H1 (cell line): ENCODE results near the gene CPLANE2. TPM values are rescaled to one million over a fixed set of nuclear protein-coding genes. Genes with fewer than 3 reads are reported as not detected.

Experiments used
- BCL11A ChIP-seq, 2 experiments: IDR thresholded peaks; one replicate each; pipeline ENCODE4 v1.6.1; 2011; ENCODE audit warnings: low read depth in 2 of 2, low read length in 2 of 2, mild to moderate bottlenecking in 2 of 2
- BRCA1 ChIP-seq: IDR thresholded peaks from 2 replicates; pipeline ENCODE4 v1.6.1; 2012; ENCODE audit warnings: low read depth, low read length, improper control_type of control experiment
- CREB1 ChIP-seq: IDR thresholded peaks from 2 replicates; pipeline ENCODE4 v1.6.1; 2012; ENCODE audit warnings: inconsistent platforms
- EZH2 ChIP-seq: fragments of 200-600 bp; sonication (generic); IDR thresholded peaks from 2 replicates; pipeline ENCODE4 v1.7.1; 2012; ENCODE audit warnings: low read depth, mild to moderate bottlenecking, moderate library complexity, low read length, inconsistent platforms; ENCODE audit not compliant: severe bottlenecking
- GTF2F1 ChIP-seq: IDR thresholded peaks from 2 replicates; pipeline ENCODE4 v1.6.1; 2012; ENCODE audit warnings: low read depth, low read length, improper control_type of control experiment, borderline replicate concordance
- HDAC6 ChIP-seq: IDR thresholded peaks from one replicate; pipeline ENCODE4 v1.7.1; 2012; ENCODE audit warnings: low read depth, mild to moderate bottlenecking, inconsistent platforms, low read length, moderate library complexity
- JUND ChIP-seq: IDR thresholded peaks from 2 replicates; pipeline ENCODE4 v1.6.1; 2011; ENCODE audit warnings: mild to moderate bottlenecking, improper control_type of control experiment, low read length
- MAFK ChIP-seq: IDR thresholded peaks from 2 replicates; pipeline ENCODE4 v1.6.1; 2012; ENCODE audit warnings: low read depth, mild to moderate bottlenecking, improper control_type of control experiment, low read length
- NRF1 ChIP-seq: IDR thresholded peaks from 2 replicates; pipeline ENCODE4 v1.6.1; 2011; ENCODE audit warnings: mild to moderate bottlenecking, low read depth, low read length, improper control_type of control experiment
- PHF8 ChIP-seq: fragments of 200-600 bp; sonication (generic); conservative IDR thresholded peaks from 2 replicates; pipeline ENCODE4 v1.7.1; 2012; ENCODE audit warnings: low read depth, mild to moderate bottlenecking, inconsistent platforms, low read length, moderate library complexity
- POLR2A ChIP-seq, 2 experiments: IDR thresholded peaks; 1 replicate in 1 of 2; 2 replicates in 1 of 2; pipeline ENCODE4 v1.6.1; 2011; ENCODE audit warnings: low read depth in 2 of 2, low read length in 2 of 2, mild to moderate bottlenecking in 2 of 2; ENCODE audit errors: control extremely low read depth in 1 of 2
- POLR2AphosphoS5 ChIP-seq: IDR thresholded peaks from 2 replicates; pipeline ENCODE4 v1.6.1; 2011; ENCODE audit warnings: low read depth, low read length
- POU5F1 ChIP-seq: IDR thresholded peaks from 2 replicates; pipeline ENCODE4 v1.6.1; 2011; ENCODE audit warnings: low read depth, mild to moderate bottlenecking, low read length, moderate library complexity
- RAD21 ChIP-seq, 2 experiments: IDR thresholded peaks in 1 of 2; conservative IDR thresholded peaks in 1 of 2; 2 replicates each; pipeline ENCODE4 v1.6.1; 2011; ENCODE audit warnings: low read depth in 2 of 2, low read length in 2 of 2, improper control_type of control experiment in 1 of 2, inconsistent platforms in 1 of 2, mild to moderate bottlenecking in 1 of 2, moderate library complexity in 1 of 2
- RFX5 ChIP-seq: IDR thresholded peaks from 2 replicates; pipeline ENCODE4 v1.6.1; 2011; ENCODE audit warnings: low read depth, low read length, improper control_type of control experiment, borderline replicate concordance
- SAP30 ChIP-seq: fragments of 300-600 bp; sonication (generic); IDR thresholded peaks from 2 replicates; pipeline ENCODE4 v1.7.1; 2012; ENCODE audit warnings: low read length, moderate library complexity, mild to moderate bottlenecking, inconsistent platforms; ENCODE audit not compliant: insufficient read depth, insufficient replicate concordance
- SRF ChIP-seq: IDR thresholded peaks from 2 replicates; pipeline ENCODE4 v1.6.1; 2011; ENCODE audit warnings: mild to moderate bottlenecking, low read depth, low read length, moderate library complexity
- SUZ12 ChIP-seq: fragments of 200-600 bp; sonication (generic); IDR thresholded peaks from 2 replicates; pipeline ENCODE4 v1.6.1; 2012; ENCODE audit warnings: mild to moderate bottlenecking, inconsistent platforms, low read length, moderate library complexity, mixed read lengths
- TBP ChIP-seq: IDR thresholded peaks from 2 replicates; pipeline ENCODE4 v1.6.1; 2011; ENCODE audit warnings: low read depth, low read length, improper control_type of control experiment
- USF2 ChIP-seq: IDR thresholded peaks from 2 replicates; pipeline ENCODE4 v1.6.1; 2011; ENCODE audit warnings: low read length, improper control_type of control experiment
- YY1 ChIP-seq: IDR thresholded peaks from 2 replicates; pipeline ENCODE4 v1.6.1; 2011; ENCODE audit warnings: low read depth, mild to moderate bottlenecking, low read length
- polyA plus RNA-seq, 7 experiments: library from polyadenylated mRNA; depleted of rRNA in 3 of 7; stranded (reverse) in 5 of 7; unstranded in 2 of 7; fragments of >200 nt in 5 of 7; fragments of 200-250 nt in 2 of 7; gene quantifications; 1 replicate in 5 of 7; 2 replicates in 1 of 7; 4 replicates in 1 of 7; pipeline versions ENCODE4 v1.2.1 to v1.2.3, GENCODE V29; 2011 to 2013; ENCODE audit warnings: missing spikeins in 2 of 7, mixed read lengths in 2 of 7
- total RNA-seq: library from RNA; stranded (reverse); fragmentation: NEBNext Ultra II Directional; extraction: Animal tissue kit (Norgen Biotek cat#: 25700); gene quantifications from 2 replicates; pipeline ENCODE4 v1.2.1, GENCODE V29; 2021
- TF ChIP-seq, protein P1 (sequence below): IDR thresholded peaks from 2 replicates; pipeline ENCODE4 v1.6.1; 2012; ENCODE audit warnings: inconsistent platforms

The CPLANE2 gene
- total and polyA plus RNA-seq, 2 of the 8 experiments (the other 6 are each of a cell fraction or from before 2014, with no cell fraction given) = 2.3 to 2.5 TPM

GRCh38 chr1:16187748-16188401 is 49.1 kb downstream of the CPLANE2 start (continued):
- TF ChIP-seq USF2 = no peak
- no peak for TF ChIP-seq HDAC6
- peak; percentile 100 for TF ChIP-seq RAD21 (IDR thresholded peaks at IDR 0.05 in 1 of 2, conservative IDR thresholded peaks at IDR 0.05 in 1 of 2; ENCODE audit: low read depth in 2 of 2, low read length in 2 of 2)
- TF ChIP-seq BCL11A (IDR thresholded peaks at IDR 0.05; ENCODE audit: low read depth in 2 of 2, low read length in 2 of 2) = no peak
- TF ChIP-seq, protein P1, sequence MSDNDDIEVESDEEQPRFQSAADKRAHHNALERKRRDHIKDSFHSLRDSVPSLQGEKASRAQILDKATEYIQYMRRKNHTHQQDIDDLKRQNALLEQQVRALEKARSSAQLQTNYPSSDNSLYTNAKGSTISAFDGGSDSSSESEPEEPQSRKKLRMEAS = peak; percentile 22; the same call in 1 of the 2 replicates
- peak; percentile 64; the same call in 1 of the 2 replicates for TF ChIP-seq YY1
- TF ChIP-seq SRF = no peak
- TF ChIP-seq SUZ12 = no peak
- TF ChIP-seq TBP = no peak
- TF ChIP-seq EZH2 = no peak
- no peak for TF ChIP-seq POLR2A (IDR thresholded peaks at IDR 0.05; ENCODE audit: control extremely low read depth in 1 of 2, low read depth in 2 of 2, low read length in 2 of 2)
- TF ChIP-seq SAP30 = no peak
- TF ChIP-seq GTF2F1 = no peak
- no peak for TF ChIP-seq MAFK
- TF ChIP-seq BRCA1 = no peak
- no peak for TF ChIP-seq NRF1
- no peak for TF ChIP-seq POU5F1
- TF ChIP-seq RFX5 = no peak
- no peak for TF ChIP-seq PHF8
- no peak for TF ChIP-seq POLR2AphosphoS5
- peak; percentile 30; the same call in 1 of the 2 replicates for TF ChIP-seq CREB1
- peak; percentile 48; the same call in 1 of the 2 replicates for TF ChIP-seq JUND
